ENCODE measurements around the gene UNC79.

- TF ChIP-seq EZH2 (IDR thresholded peaks at IDR 0.05; ENCODE audit: insufficient read depth, poor library complexity, severe bottlenecking) (no peak), EZH2phosphoT487 (IDR thresholded peaks at IDR 0.05; ENCODE audit: insufficient read depth, low read depth) (no peak)
Observed at GRCh38 chr14:93752980-93753561, 322.3 kb downstream of the UNC79 start.
